Mononuclear cell (primary cell): ENCODE results near the gene KCNMA1. TPM values are rescaled to one million over a fixed set of nuclear protein-coding genes. Genes with fewer than 3 reads are reported as not detected.

Experiments
- H3K27me3 ChIP-seq: 2 replicates; pipeline ENCODE4 v1.6.0; 2011; ENCODE audit warnings: low read length, control low read depth; ENCODE audit not compliant: insufficient read depth
- H3K4me1 ChIP-seq: 2 replicates; pipeline ENCODE4 v1.5.1; 2011; ENCODE audit warnings: mild to moderate bottlenecking, low read length, control low read depth; ENCODE audit not compliant: insufficient read depth
- H3K4me3 ChIP-seq: 2 replicates; pipeline ENCODE4 v1.5.1; 2011; ENCODE audit warnings: mild to moderate bottlenecking, low read length, moderate library complexity
- H3K9me3 ChIP-seq: 2 replicates; pipeline ENCODE4 v1.5.1; 2011; ENCODE audit warnings: low read depth, mild to moderate bottlenecking, control low read depth, low read length
- total RNA-seq: library from RNA; depleted of rRNA; stranded (reverse); fragments of >200 nt; gene quantifications from one replicate; pipeline ENCODE4 v1.2.3, GENCODE V29; 2012

The KCNMA1 gene
- total RNA-seq, 1 donor: 0.42 TPM

GRCh38 chr10:77300682-77301302 lies 336.8 kb downstream of the KCNMA1 start:
- Histone ChIP-seq H3K4me3 (no peak overlapping the region), H3K27me3 (no peaks in the 10 kb centered on the region), H3K4me1 (no peaks in the 10 kb centered on the region), H3K9me3 (no peaks in the 10 kb centered on the region)

DNA sequence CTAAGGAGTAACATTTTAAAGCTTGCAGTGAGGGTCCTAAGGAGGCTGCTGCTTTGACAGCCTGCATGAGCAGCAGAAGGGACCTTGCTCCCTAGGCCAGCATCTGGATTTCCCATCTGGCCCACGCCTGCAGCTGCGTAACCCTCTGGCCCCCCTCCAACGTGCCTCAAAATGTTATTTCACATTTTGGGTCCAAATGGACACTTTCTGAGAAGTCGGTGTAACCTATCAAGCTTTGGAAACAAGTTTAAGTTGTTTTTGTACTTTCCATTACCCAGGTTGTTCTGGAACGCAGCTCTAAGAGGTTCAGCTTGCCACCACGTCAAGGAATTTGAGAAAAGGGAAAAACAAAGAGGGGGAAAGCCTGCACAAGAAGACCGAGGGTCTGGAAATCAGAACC lies 338.3 kb downstream of the KCNMA1 start:
- H3K27me3 ChIP-seq: no peaks in the 10 kb centered on the region
- no peaks in the 10 kb centered on the region for H3K4me1 ChIP-seq
- H3K4me3 ChIP-seq: no peak overlapping the region
- no peaks in the 10 kb centered on the region for H3K9me3 ChIP-seq

DNA sequence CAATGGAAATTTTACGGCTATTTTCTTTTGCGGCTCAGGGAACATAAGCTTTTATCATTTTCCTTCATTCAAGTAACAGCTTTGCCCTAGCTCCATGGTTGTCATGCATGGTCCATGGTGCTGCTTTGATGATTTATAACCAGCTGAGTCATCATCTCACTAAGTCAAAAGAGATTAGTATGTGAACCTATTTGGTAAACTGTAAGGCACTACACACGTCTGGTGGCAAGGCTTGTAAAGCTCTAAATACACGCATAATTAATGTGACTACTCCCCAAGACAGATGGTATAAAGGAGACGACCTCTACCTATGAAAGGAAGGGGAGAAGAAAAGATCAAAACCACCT lies 340.2 kb downstream of the KCNMA1 start:
- Histone ChIP-seq H3K9me3 (no peaks in the 10 kb centered on the region), H3K27me3 (no peaks in the 10 kb centered on the region), H3K4me3 (no peak overlapping the region), H3K4me1 (no peaks in the 10 kb centered on the region)

- no peaks in the 10 kb centered on the region for H3K27me3 ChIP-seq
- H3K4me1 ChIP-seq: no peaks in the 10 kb centered on the region
- no peaks in the 10 kb centered on the region for H3K9me3 ChIP-seq
- no peak overlapping the region for H3K4me3 ChIP-seq
Measured at GRCh38 chr10:77296534-77297392, 340.8 kb downstream of the KCNMA1 start.

DNA sequence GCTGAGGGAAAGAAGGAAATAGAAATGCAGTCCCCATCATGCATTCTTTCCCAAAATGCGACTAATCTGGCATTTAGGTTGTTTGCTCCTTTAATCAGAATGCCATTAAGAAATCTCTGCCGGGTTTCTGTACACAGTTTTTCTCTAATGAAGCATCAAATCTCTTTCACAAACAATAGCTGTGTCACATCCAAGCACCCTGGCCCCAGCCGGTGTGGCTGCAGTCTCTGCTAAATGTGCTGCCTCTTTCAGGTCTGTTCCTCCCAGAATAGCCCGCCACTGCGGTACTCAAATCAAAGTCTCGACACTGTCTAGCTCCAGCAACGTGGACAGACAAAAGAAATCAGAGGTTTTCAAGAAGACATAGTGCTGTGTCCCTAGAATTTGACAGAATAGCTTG lies 343.8 kb downstream of the KCNMA1 start:
- H3K9me3 ChIP-seq: no peaks in the 10 kb centered on the region
- no peaks in the 10 kb centered on the region for H3K4me1 ChIP-seq
- no peak overlapping the region for H3K4me3 ChIP-seq
- no peaks in the 10 kb centered on the region for H3K27me3 ChIP-seq

GRCh38 chr10:77293347-77293746 lies 344.3 kb downstream of the KCNMA1 start:
- no peak overlapping the region for H3K4me3 ChIP-seq
- H3K27me3 ChIP-seq: no peaks in the 10 kb centered on the region
- H3K4me1 ChIP-seq: no peaks in the 10 kb centered on the region
- no peaks in the 10 kb centered on the region for H3K9me3 ChIP-seq

GRCh38 chr10:77291596-77292505 lies 345.8 kb downstream of the KCNMA1 start:
- Histone ChIP-seq H3K4me1 (no peaks in the 10 kb centered on the region), H3K4me3 (no peak overlapping the region), H3K27me3 (no peaks in the 10 kb centered on the region), H3K9me3 (no peaks in the 10 kb centered on the region)

- Histone ChIP-seq H3K9me3 (no peaks in the 10 kb centered on the region), H3K27me3 (no peaks in the 10 kb centered on the region), H3K4me1 (no peaks in the 10 kb centered on the region), H3K4me3 (no peak overlapping the region)
Measured at GRCh38 chr10:77290528-77291155, 347.0 kb downstream of the KCNMA1 start.

GRCh38 chr10:77289790-77290189 lies 347.8 kb downstream of the KCNMA1 start:
- H3K4me1 ChIP-seq: no peaks in the 10 kb centered on the region

GRCh38 chr10:77289027-77289501 lies 348.5 kb downstream of the KCNMA1 start:
- Histone ChIP-seq H3K4me3 (no peak overlapping the region), H3K27me3 (no peaks in the 10 kb centered on the region), H3K9me3 (no peaks in the 10 kb centered on the region), H3K4me1 (no peaks in the 10 kb centered on the region)

More at GRCh38 chr10:77289790-77290189, 347.8 kb downstream of the KCNMA1 start:
- Histone ChIP-seq H3K27me3 (no peaks in the 10 kb centered on the region), H3K9me3 (no peaks in the 10 kb centered on the region), H3K4me3 (no peak overlapping the region)

DNA sequence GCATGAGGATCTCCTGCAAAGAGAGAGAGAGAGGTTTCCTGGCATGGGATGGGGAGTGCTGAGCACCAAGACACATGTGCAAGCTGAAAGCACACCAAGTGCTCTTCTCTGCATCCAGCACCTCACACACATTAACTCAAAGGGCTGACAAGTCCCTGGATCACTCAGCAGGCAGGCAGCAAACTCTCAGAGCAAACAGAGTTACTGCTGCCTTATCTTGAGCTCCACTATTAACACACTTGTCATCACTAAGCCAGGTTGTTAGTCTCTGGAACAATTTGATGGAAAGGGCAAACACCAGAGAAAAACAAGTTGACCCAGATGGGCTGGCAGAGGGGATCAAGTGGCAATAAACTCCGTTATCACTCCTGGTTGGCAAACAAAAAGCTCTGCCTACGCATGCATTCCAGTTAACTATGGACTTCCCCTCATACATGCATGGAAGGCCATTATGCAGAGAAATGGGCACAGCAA lies 349.9 kb downstream of the KCNMA1 start:
- no peaks in the 10 kb centered on the region for H3K9me3 ChIP-seq
- no peak overlapping the region for H3K4me3 ChIP-seq
- no peaks in the 10 kb centered on the region for H3K4me1 ChIP-seq
- H3K27me3 ChIP-seq: peaks cover 2% of the 10 kb centered on the region

DNA sequence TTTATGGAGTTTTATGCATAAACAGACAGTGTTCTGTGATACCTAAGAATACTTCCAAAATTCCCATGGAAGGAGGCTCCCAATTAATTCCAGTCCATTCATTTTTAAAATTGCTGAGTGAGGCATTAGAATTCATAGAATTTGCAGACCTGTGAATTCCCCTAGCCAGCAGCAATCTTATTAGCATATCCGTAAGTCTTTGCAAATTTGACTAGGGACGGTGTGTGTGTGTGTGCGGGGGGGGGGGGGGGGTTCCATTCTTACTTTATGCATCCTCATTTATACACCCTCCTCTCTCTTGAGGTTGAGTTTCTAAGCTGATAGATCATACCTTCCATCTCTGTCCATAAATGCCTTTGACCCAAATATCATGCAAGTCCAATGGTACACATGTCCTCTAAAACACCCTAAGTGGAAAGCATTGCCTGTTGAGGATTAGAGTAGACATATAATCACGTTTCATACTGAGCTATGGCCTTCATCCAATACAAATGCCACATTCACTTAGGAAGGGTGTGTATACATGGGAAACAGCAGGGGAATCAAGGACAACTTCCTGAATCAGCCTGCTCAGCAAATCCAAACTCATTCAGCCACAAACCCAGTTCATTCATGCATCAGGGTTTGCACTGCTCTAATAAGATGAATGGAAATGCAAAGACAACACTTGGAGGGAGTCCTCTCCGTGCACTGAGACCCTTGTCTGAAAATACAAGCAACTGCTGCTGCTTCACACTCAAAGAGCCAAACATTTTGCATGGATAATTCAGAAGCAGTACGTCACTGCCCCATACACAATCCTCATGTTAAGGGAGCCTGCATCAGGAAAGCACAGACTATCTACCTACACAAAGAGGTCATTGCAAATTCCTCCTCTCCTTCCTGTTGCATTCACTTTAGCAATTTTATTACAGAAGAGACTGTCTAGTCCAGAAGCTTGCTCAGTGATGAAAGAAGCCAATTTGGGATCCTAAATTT lies 350.8 kb downstream of the KCNMA1 start:
- no peaks in the 10 kb centered on the region for H3K4me1 ChIP-seq
- H3K4me3 ChIP-seq: no peak overlapping the region
- H3K9me3 ChIP-seq: no peaks in the 10 kb centered on the region
- H3K27me3 ChIP-seq: peaks cover 10% of the 10 kb centered on the region

- Histone ChIP-seq H3K27me3 (peaks cover 17% of the 10 kb centered on the region), H3K9me3 (no peaks in the 10 kb centered on the region), H3K4me1 (no peaks in the 10 kb centered on the region), H3K4me3 (no peak overlapping the region)
Measured at GRCh38 chr10:77285529-77286182, 352.0 kb downstream of the KCNMA1 start.
